ENCODE results near the gene CNR2. TPM values are rescaled to one million over a fixed set of nuclear protein-coding genes. Genes with fewer than 3 reads are reported as not detected.
"Not testable (repeated sequence)": the region's sequence is repeated elsewhere in the genome, so short reads cannot be mapped to it uniquely, and the experiment has no call there.

Gene CNR2
- total RNA-seq, 1 donor from 2014 or later = not detected

GRCh38 chr1:23916209-23917131, 3.3 kb upstream of the CNR2 start:
- peak; percentile 62 for DNase-seq (ENCODE audit: low read depth)

GRCh38 chr1:23915466-23915865, 2.3 kb upstream of the CNR2 start:
- DNase-seq (ENCODE audit: low read depth) = no peak

GRCh38 chr1:23914921-23915320, 1.8 kb upstream of the CNR2 start:
- DNase-seq (ENCODE audit: low read depth) = no peak

- DNase-seq (ENCODE audit: low read depth) = no peak
Measured at GRCh38 chr1:23911921-23912320, 1.2 kb downstream of the CNR2 start.

GRCh38 chr1:23910553-23911246, 2.5 kb downstream of the CNR2 start:
- DNase-seq (ENCODE audit: low read depth) = no peak

- DNase-seq (ENCODE audit: low read depth) = no peak
Measured at GRCh38 chr1:23910144-23910543, 3.0 kb downstream of the CNR2 start.

- no peak for DNase-seq (ENCODE audit: low read depth)
Measured at GRCh38 chr1:23909412-23909811, 3.8 kb downstream of the CNR2 start.

GRCh38 chr1:23908453-23909341, 4.5 kb downstream of the CNR2 start:
- no peak for DNase-seq (ENCODE audit: low read depth)

GRCh38 chr1:23906731-23907130, 6.4 kb downstream of the CNR2 start:
- DNase-seq (ENCODE audit: low read depth) = no peak

- no peak for DNase-seq (ENCODE audit: low read depth)
Measured at GRCh38 chr1:23905461-23906025, 7.6 kb downstream of the CNR2 start.

- DNase-seq (ENCODE audit: low read depth) = no peak
Measured at GRCh38 chr1:23904748-23905357, 8.3 kb downstream of the CNR2 start.

- no peak for DNase-seq (ENCODE audit: low read depth)
Measured at GRCh38 chr1:23903754-23904153, 9.4 kb downstream of the CNR2 start.

- no peak for DNase-seq (ENCODE audit: low read depth)
Measured at GRCh38 chr1:23902321-23903278, 10.6 kb downstream of the CNR2 start.

GRCh38 chr1:23900017-23900416, 13.1 kb downstream of the CNR2 start:
- DNase-seq (ENCODE audit: low read depth) = not testable (repeated sequence)

- DNase-seq (ENCODE audit: low read depth) = no peak
Measured at GRCh38 chr1:23899070-23899469, 14.1 kb downstream of the CNR2 start.

- no peak for DNase-seq (ENCODE audit: low read depth)
Measured at GRCh38 chr1:23897083-23897482, 16.1 kb downstream of the CNR2 start.

GRCh38 chr1:23896491-23896890, 16.7 kb downstream of the CNR2 start:
- DNase-seq (ENCODE audit: low read depth) = no peak

- no peak for DNase-seq (ENCODE audit: low read depth)
Measured at GRCh38 chr1:23895993-23896392, 17.2 kb downstream of the CNR2 start.

GRCh38 chr1:23895082-23895481, 18.1 kb downstream of the CNR2 start:
- DNase-seq (ENCODE audit: low read depth) = no peak

GRCh38 chr1:23889074-23889473, 24.1 kb downstream of the CNR2 start:
- DNase-seq (ENCODE audit: low read depth) = no peak

Measured in myocyte (in vitro differentiated cells).